GM18517 (cell line): ENCODE results near the gene MGAM2.

Experiments used
- ATAC-seq: cut with Tn5 transposase; IDR thresholded peaks from one replicate; pipeline ENCODE4 v1.9.1; 2021; ENCODE audit warnings: mild to moderate bottlenecking, moderate library complexity; ENCODE audit not compliant: unreplicated experiment

Gene MGAM2

DNA sequence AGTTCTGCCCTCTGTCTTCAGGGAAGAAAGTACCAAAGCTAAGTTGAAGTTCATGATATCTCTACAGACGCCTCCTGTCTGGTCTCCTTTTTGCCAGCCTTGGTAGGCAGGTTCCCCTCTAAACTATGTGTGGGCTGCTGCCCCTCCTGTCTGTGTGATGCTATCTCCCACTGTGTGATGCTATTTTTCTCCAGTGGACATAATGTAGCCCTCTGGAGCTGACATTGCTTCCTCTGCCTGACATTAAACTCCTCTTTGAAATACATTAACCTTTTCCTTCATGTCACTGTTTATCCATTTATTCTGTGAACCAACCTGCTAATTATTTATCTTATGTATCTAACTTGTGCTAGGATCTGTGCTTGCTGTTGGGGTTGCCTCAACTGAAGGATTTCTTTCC, 146.4 kb downstream of the MGAM2 start, which contains the start of gene PRSS58:
Gene PRSS58 (minus strand): TSS at position 101 of the 400 bp plus-strand sequence. CDS start 351 bp downstream, outside the sequence.
- no peak for ATAC-seq

- ATAC-seq = no peak
These were observed 152.3 kb downstream of the MGAM2 start for GRCh38 chr7:142263598-142264380.
